Subcutaneous adipose tissue (tissue), 4 donors: ENCODE results near the gene ALDH4A1. TPM values are rescaled to one million over a fixed set of nuclear protein-coding genes. Genes with fewer than 3 reads are reported as not detected.

Experiments used
- CTCF ChIP-seq: fragments of 450-650 bp; IDR thresholded peaks from one replicate; pipeline ENCODE4 v1.5.1; 2016; ENCODE audit warnings: low read depth, mild to moderate bottlenecking, control low read depth, antibody characterized with exemption, moderate library complexity
- total RNA-seq, 4 donors: library from RNA; depleted of rRNA; stranded (reverse); fragments of >200 nt; gene quantifications; one replicate each; pipeline ENCODE4 v1.1.0, GENCODE V29; 2016

Gene ALDH4A1
- total RNA-seq, 4 donors from 2014 or later, result 24.1 to 167 (median 49.8) TPM

DNA sequence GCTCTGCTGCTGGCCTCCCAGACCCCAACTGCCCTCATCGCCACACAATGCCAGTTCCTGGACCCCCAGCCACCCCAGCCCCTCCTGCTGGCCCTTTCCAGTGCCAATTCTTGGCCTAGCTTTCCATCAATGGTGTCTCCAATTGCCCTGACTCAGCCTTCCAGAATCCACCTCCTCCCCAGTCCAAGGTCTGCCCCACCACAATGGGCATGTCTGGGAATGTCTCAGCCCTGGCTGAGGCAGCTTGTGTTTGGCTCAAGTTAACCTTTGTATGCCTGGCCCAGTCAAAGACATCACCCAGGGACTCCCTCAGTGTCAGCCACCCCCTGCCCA lies 16.4 kb downstream of the ALDH4A1 start:
- no peak for TF ChIP-seq CTCF

DNA sequence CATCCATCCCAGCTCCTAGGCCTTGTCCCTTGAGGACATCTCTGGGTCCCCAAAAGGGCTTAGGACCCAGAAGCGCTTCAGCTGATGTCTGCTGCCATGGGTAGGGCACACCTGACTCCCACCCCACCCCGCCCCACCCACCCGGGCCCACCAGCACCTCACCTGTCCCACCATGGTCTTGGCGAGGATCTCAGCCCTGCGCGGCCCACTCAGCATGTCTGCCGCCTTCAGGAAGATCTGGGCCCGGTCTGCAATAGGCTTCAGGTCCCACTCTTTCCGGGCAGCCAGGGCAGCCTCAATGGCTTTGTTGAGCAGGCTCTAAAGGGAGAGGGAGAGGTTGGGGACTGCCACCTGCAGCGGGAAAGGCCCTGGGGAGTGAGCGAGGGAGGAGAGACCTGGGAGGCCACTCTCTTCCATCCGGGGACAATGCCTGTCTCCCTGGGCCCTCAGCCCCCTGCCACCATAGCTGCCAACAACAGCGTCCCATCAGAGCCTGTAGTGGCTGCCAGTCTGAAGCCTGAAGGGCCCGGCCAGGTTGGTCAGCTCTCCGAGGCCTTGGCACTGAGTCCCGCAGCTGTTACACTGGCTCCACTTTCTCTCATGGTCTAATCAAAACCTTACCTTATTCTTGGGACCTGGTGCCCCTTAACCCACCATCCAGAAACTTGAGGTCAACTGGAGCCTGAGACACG lies 16.9 kb downstream of the ALDH4A1 start:
- no peak for TF ChIP-seq CTCF

- no peak for TF ChIP-seq CTCF
Observed at GRCh38 chr1:18884727-18885126, 17.6 kb downstream of the ALDH4A1 start.

DNA sequence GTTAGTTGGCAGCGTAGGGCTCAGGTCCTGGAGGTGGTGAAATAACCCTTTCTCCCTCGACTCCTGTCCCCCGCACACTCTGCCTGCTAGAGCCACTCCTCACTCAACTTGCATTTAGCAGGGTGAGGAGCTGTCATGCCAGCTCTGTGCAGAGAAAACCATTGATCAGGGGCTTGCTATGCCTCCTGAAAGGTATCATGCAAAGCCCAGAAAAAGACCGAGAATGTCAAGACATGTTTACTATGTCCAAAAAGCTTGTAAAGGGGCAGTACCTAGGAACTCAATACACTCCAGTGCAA lies 18.0 kb downstream of the ALDH4A1 start:
- no peak for TF ChIP-seq CTCF

DNA sequence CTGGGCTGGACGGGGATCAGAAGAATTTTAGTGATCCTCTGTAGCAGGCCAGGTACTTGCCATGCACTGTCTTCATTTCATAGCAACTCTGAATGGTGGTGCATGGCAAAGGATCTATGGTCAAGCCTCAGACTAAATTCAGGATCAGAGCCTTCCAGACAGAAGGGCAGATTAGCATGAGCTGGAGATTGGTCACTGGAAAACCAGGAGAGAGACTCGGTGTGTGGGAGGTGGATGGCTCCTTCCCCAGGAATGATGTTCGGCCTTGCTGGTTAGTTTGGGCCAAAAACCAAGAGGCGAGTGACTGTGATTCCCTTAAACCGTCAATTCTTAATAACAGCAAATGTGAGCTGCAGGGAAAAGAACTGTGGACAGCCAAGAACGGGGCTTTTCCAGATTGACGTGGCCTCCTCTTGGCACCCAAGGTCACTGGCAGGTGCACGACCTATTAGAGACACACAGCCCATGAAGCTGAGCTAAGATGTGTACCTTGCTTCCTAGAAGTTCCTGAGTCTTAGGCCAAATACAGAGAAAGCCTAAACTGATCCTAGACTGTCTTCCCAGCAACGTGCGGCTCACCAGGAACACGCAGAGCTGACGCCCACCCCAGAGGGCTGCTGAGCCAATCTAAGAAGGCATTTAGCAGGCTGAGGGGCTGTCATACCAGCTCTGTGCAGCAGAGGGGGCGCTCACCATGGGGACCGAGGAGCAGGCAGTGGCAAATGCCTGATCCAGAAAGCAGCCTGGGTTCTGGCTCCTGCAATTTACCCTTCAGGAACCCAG lies 18.5 kb downstream of the ALDH4A1 start:
- no peak for TF ChIP-seq CTCF

- no peak for TF ChIP-seq CTCF
Observed at GRCh38 chr1:18883079-18883478, 19.3 kb downstream of the ALDH4A1 start.

- TF ChIP-seq CTCF, result no peak
Observed at GRCh38 chr1:18882486-18882885, 19.9 kb downstream of the ALDH4A1 start.
